ENCODE data around the gene WFDC6.

WFDC6 gene

GRCh38 chr20:45523821-45524220, 15.5 kb downstream of the WFDC6 start:
- Histone ChIP-seq H3K36me3 (replicated peaks; ENCODE audit: low read depth, low read length) (no peaks in the 10 kb centered on the region), H3K79me2 (ENCODE audit: low read length) (no peaks in the 10 kb centered on the region), H3K27ac (ENCODE audit: low read length) (no peak overlapping the region), H3K9ac (ENCODE audit: low read length) (no peak overlapping the region), H3K4me3 (ENCODE audit: low read length) (no peak overlapping the region), H3K27me3 (ENCODE audit: low read depth, low read length) (peaks cover 56% of the 10 kb centered on the region), H3K4me1 (ENCODE audit: low read length) (no peaks in the 10 kb centered on the region), H3K4me2 (ENCODE audit: low read length) (no peak overlapping the region), H3K9me3 (ENCODE audit: insufficient read depth, low read length) (no peaks in the 10 kb centered on the region), H4K20me1 (ENCODE audit: insufficient read depth, low read length) (no peaks in the 10 kb centered on the region), H2AFZ (ENCODE audit: low read depth, low read length) (no peak overlapping the region)
- TF ChIP-seq EZH2phosphoT487 (IDR thresholded peaks at IDR 0.05; ENCODE audit: low read depth): no peak
- TF ChIP-seq CTCF (IDR thresholded peaks at IDR 0.05; ENCODE audit: low read depth, low read length): no peak

GRCh38 chr20:45518282-45518681, 21.0 kb downstream of the WFDC6 start:
- Histone ChIP-seq H3K4me3 (ENCODE audit: low read length) (no peak overlapping the region), H3K27ac (ENCODE audit: low read length) (no peak overlapping the region), H3K4me2 (ENCODE audit: low read length) (no peak overlapping the region), H3K79me2 (ENCODE audit: low read length) (no peaks in the 10 kb centered on the region), H3K4me1 (ENCODE audit: low read length) (no peaks in the 10 kb centered on the region), H3K36me3 (replicated peaks; ENCODE audit: low read depth, low read length) (no peaks in the 10 kb centered on the region), H3K27me3 (ENCODE audit: low read depth, low read length) (peaks cover 62% of the 10 kb centered on the region), H3K9me3 (ENCODE audit: insufficient read depth, low read length) (no peaks in the 10 kb centered on the region), H4K20me1 (ENCODE audit: insufficient read depth, low read length) (no peaks in the 10 kb centered on the region), H3K9ac (ENCODE audit: low read length) (no peak overlapping the region), H2AFZ (ENCODE audit: low read depth, low read length) (no peak overlapping the region)
- no peak for TF ChIP-seq EZH2phosphoT487 (IDR thresholded peaks at IDR 0.05; ENCODE audit: low read depth)

GRCh38 chr20:45515147-45515913, 24.0 kb downstream of the WFDC6 start, which contains the start of gene SPINT3:
Gene SPINT3, minus strand, starts transcription at chr20:45515622. Its CDS starts 14 bp downstream, at chr20:45515608.
- Histone ChIP-seq H3K9me3 (ENCODE audit: insufficient read depth, low read length) (no peaks in the 10 kb centered on the region), H3K4me2 (ENCODE audit: low read length) (no peak within 1 kb of the TSS), H3K79me2 (ENCODE audit: low read length) (no peaks in the 10 kb centered on the region), H3K36me3 (replicated peaks; ENCODE audit: low read depth, low read length) (no peaks in the 10 kb centered on the region), H3K27ac (ENCODE audit: low read length) (no peak within 1 kb of the TSS), H3K4me1 (ENCODE audit: low read length) (no peaks in the 10 kb centered on the region), H3K4me3 (ENCODE audit: low read length) (no peak within 1 kb of the TSS), H3K27me3 (ENCODE audit: low read depth, low read length) (peaks cover 68% of the 10 kb centered on the region), H4K20me1 (ENCODE audit: insufficient read depth, low read length) (no peaks in the 10 kb centered on the region), H3K9ac (ENCODE audit: low read length) (no peak within 1 kb of the TSS), H2AFZ (ENCODE audit: low read depth, low read length) (no peak within 1 kb of the TSS)
- TF ChIP-seq EZH2phosphoT487 (IDR thresholded peaks at IDR 0.05; ENCODE audit: low read depth): no peak
- TF ChIP-seq CTCF (IDR thresholded peaks at IDR 0.05; ENCODE audit: low read depth, low read length): no peak

- no peaks in the 10 kb centered on the region for H3K9me3 ChIP-seq (ENCODE audit: insufficient read depth, low read length)
- no peak overlapping the region for H2AFZ ChIP-seq (ENCODE audit: low read depth, low read length)
- H3K27me3 ChIP-seq (ENCODE audit: low read depth, low read length): peaks cover 76% of the 10 kb centered on the region
- no peak overlapping the region for H3K9ac ChIP-seq (ENCODE audit: low read length)
- H4K20me1 ChIP-seq (ENCODE audit: insufficient read depth, low read length): no peaks in the 10 kb centered on the region; the same call in 1 of the 2 replicates
- H3K36me3 ChIP-seq (replicated peaks; ENCODE audit: low read depth, low read length): no peaks in the 10 kb centered on the region
- no peak overlapping the region for H3K4me3 ChIP-seq (ENCODE audit: low read length)
- peaks cover 22% of the 10 kb centered on the region for H3K4me1 ChIP-seq (ENCODE audit: low read length)
- no peak overlapping the region for H3K27ac ChIP-seq (ENCODE audit: low read length)
- no peak for TF ChIP-seq CTCF (IDR thresholded peaks at IDR 0.05; ENCODE audit: low read depth, low read length)
- no peak for TF ChIP-seq EZH2phosphoT487 (IDR thresholded peaks at IDR 0.05; ENCODE audit: low read depth)
- no peak overlapping the region for H3K4me2 ChIP-seq (ENCODE audit: low read length)
- no peaks in the 10 kb centered on the region for H3K79me2 ChIP-seq (ENCODE audit: low read length)
These were observed 28.9 kb downstream of the WFDC6 start for GRCh38 chr20:45510242-45510862.
